ENCODE data around the gene TAS2R14. TPM values are rescaled to one million over a fixed set of nuclear protein-coding genes. Genes with fewer than 3 reads are reported as not detected.

The TAS2R14 gene
- total and polyA plus RNA-seq, 2 of the 13 experiments (the other 11 are each of a cell fraction or from before 2014, with no cell fraction given): 1.1 to 2.3 TPM

GRCh38 chr12:10891937-10892336 is 47.1 kb downstream of the TAS2R14 start (continued):
- TF ChIP-seq SOX13 (IDR thresholded peaks at IDR 0.05): peak; percentile 89
- TF ChIP-seq SOX13 (CRISPR knock-in tag; conservative IDR thresholded peaks at IDR 0.05 in 1 of 2, IDR thresholded peaks at IDR 0.05 in 1 of 2): peak in 1 of 2 experiments; percentile 97; a peak in 2 of 4 replicates
- no peak for TF ChIP-seq TBP (CRISPR knock-in tag; IDR thresholded peaks at IDR 0.05)
- TF ChIP-seq SALL2 (CRISPR knock-in tag; IDR thresholded peaks at IDR 0.05): peak; percentile 53; the same call in 1 of the 2 replicates
- TF ChIP-seq ZNF652 (CRISPR knock-in tag; IDR thresholded peaks at IDR 0.05; ENCODE audit: borderline replicate concordance, low read depth): peak; percentile 67; the same call in 1 of the 2 replicates
- TF ChIP-seq STAT5B (CRISPR knock-in tag; IDR thresholded peaks at IDR 0.05): 0 out of 2 replicates have a peak, but pooled peaks have one; percentile 70
- peak; percentile 71; the same call in 1 of the 2 replicates for TF ChIP-seq SPEN (CRISPR knock-in tag; IDR thresholded peaks at IDR 0.05; ENCODE audit: low read depth)
- TF ChIP-seq DRAP1 (CRISPR knock-in tag; IDR thresholded peaks at IDR 0.05): peak; percentile 62; the same call in 1 of the 2 replicates
- TF ChIP-seq ZNF333 (CRISPR knock-in tag; IDR thresholded peaks at IDR 0.05; ENCODE audit: borderline replicate concordance): no peak
- no peak for TF ChIP-seq ZNF709 (CRISPR knock-in tag; IDR thresholded peaks at IDR 0.05)
- peak; percentile 88 for TF ChIP-seq GFI1 (CRISPR knock-in tag; IDR thresholded peaks at IDR 0.05; ENCODE audit: borderline replicate concordance)
- peak; percentile 59; the same call in 1 of the 2 replicates for TF ChIP-seq ZNF607 (CRISPR knock-in tag; IDR thresholded peaks at IDR 0.05; ENCODE audit: borderline replicate concordance)
- peak; percentile 97 for TF ChIP-seq NFIC (IDR thresholded peaks at IDR 0.05; ENCODE audit: low read length)
- TF ChIP-seq POGK (CRISPR knock-in tag; conservative IDR thresholded peaks at IDR 0.05): peak; percentile 90
- TF ChIP-seq MAFF (IDR thresholded peaks at IDR 0.05; ENCODE audit: low read depth, low read length): no peak
- TF ChIP-seq ZNF790 (CRISPR knock-in tag; IDR thresholded peaks at IDR 0.05; ENCODE audit: borderline replicate concordance): no peak
- TF ChIP-seq NFE2L2 (IDR thresholded peaks at IDR 0.05; ENCODE audit: low read length): no peak
- peak; percentile 89; the same call in 1 of the 2 replicates for TF ChIP-seq FOXJ3 (CRISPR knock-in tag; IDR thresholded peaks at IDR 0.05; ENCODE audit: borderline replicate concordance)
- peak; percentile 99 for TF ChIP-seq HMG20A (CRISPR knock-in tag; IDR thresholded peaks at IDR 0.05; ENCODE audit: borderline replicate concordance)
- peak; percentile 96 for TF ChIP-seq EHMT2 (IDR thresholded peaks at IDR 0.05; ENCODE audit: borderline replicate concordance, low read depth, low read length)
- TF ChIP-seq AHDC1 (CRISPR knock-in tag; IDR thresholded peaks at IDR 0.05; ENCODE audit: borderline replicate concordance): peak; percentile 100
- TF ChIP-seq ZNF12 (CRISPR knock-in tag; IDR thresholded peaks at IDR 0.05): peak; percentile 83; the same call in 1 of the 2 replicates
